T follicular helper cell (primary cell): ENCODE results near the gene PYGM.

ENCODE experiments used
- DNase-seq: peaks from one replicate; pipeline ENCODE4 v3.0.0-alpha.2; 2020; ENCODE audit warnings: low read depth

Gene PYGM

DNA sequence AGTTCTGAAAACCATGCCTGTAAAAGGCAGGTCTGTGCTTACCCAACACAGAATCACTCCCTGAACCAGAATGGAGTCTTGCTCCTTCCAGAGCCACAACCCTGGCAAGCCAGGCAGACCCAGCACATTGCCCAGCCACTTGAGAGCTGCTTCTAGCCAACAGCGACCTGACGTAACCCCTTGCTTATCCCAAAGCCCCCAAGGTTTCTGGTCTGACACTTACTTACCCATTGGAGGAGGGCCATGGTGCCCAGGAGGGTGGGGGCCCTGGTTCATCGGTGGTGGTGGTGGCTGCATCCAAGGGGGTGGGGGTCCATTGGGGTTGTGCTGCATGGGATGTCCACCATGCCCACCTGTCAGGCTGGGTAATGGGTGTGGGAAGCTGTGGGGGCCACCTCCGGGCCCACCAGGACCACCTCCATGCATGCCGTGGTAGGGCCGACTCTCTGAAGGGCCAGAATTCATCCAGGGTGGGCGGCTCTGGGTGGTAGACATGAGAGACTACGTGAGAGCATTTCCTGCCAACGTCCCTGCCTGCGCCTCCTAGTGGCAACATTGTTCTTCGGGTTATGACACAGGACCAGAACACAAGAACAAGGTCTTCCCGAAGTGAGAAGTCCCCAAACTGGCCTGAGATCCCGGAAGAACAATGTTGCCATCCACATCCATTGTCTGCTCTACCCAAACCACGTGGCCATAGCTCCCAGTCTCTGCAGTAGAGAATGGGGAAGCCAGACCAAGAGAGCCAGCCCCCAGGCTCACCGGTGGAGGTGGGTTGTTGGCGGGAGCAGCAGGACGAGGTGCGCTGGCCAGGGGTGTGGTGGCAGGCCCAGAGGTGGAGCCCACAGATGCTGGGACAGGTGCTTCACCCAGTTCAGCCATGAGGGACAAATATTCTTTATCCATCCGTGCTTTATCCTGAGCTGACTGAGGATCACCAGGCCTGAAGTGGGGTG, 7.8 kb upstream of the PYGM start:
- DNase-seq = peak; percentile 73

DNA sequence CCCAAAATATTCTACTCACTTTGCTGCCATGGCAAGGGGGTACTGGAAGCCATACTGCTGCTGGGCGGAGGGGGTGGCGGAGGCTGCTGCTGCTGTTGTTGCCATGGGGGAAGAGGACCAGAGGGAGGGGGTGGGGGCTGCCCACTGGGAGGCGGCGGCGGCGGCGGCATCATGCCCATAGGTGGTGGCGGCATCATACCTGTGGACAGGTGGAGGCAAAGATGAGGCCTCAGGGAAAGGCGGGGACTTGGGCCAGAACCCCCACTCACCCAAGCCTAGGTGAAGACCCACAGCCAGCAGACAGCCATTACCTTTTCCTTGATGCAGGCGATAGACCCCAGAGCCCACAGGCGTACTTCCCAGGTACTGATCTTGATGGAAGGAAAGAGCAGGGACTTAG, 7.1 kb upstream of the PYGM start:
- no peak for DNase-seq

DNA sequence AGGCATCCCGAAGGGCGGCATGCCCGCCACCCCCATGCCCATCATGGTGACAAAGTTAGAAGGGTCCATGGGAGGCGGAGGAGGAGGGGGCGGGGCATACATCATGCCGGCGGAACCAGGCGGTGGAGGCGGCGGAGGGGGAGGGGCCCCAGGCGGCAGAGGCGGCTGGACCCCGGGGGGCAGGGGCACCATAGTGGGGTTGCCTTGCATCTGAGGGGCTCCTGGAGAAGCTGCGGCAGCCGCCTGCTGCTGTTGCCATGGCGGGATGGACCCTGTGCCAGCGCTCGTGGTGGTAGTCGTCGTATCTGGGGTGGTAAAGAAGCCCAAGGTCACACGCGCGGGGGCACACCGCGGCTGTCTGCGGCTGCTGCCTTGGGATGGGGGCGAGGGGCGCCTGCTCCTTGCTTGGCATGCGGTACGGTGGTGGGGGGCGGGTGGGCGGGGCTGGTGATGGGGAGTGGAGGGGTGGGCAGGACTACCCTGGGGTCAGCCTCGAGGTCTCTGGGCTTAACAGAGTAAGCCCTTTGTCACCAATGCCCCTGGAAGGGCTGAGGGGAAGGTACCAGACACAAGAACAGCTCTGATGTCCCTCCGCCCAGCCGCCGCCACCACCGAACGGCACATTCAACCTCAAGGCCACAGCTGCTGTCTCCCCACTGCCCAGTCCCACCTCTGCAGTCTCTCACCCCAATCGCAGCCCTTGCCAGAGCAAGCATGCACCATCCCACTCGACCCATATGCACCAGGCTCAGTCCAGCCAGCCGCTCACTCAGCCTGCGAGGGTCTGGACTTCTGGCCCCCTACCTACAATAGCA, 6.3 kb upstream of the PYGM start:
- DNase-seq = no peak

DNA sequence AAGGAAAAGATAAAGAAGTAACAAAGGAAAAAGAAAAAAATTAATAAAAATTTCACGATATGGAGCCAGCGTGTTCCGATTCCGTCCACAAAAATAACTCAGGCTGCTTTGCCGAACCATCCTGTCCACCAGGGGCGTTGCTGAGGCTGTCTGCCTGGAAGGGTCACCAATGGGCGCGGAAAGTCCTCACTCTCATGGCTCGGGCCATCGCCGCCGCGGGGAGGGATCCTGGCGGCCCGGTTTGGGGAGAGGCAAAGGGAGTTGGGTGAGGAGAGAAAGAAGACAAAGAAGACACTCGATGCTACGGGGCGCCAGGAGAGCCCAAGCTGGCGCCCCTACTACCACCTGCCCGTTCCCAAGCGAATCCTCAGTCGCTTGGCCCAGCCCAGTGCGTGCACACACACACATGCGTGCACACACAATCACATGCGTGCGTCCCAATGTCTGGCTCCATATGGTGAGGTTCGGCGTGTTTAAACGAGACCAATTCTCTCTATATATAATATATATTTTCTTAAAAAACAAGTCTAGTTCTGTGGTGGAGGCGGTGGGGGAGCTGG, 5.6 kb upstream of the PYGM start:
- no peak for DNase-seq

DNA sequence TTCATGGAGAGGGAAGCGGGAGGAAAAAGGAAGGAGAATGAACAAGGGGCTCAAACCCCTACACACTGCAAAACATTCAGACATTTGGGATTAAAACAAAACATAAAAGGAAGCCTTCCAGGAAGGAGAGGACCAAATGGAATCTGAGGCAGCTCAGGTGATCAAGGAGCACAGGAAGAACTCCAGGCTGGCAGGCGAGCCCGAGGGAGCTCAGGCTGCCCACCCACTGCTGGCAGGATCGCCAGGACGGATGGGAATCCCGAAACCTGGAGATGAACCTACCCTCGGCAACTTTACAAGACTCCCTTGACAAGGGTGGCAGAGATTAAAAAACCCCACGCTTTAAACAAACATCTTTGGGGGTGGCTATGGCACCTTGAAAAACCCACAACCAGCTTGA, 5.0 kb upstream of the PYGM start:
- DNase-seq = no peak

DNA sequence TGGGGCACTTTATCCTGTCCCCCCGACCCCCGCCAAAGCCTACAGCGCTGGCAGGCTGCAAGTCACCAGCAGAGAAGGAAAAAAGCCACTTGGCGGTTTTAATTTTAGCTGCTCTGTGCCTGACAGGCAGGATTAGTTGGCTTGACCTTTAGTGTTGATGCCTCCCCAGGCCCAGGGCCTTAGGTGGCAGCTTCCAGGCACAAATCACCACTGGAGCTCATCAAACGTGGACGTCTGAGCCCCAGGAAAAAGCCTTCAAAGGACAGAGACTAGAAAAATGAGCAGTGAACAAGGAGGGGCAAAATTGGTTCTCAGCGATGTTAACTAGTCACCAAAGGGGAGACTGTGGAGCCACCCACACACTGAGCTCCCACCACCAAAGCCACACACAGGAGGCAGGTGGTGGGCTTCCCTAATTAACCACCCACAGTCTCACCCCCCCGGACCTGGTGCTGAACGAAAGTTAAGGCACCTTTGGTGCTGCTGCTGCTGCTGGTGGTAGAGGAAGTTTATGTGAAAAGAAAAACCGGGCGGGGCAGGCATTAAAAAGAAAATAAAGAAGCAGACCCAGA, 4.4 kb upstream of the PYGM start:
- no peak for DNase-seq

DNA sequence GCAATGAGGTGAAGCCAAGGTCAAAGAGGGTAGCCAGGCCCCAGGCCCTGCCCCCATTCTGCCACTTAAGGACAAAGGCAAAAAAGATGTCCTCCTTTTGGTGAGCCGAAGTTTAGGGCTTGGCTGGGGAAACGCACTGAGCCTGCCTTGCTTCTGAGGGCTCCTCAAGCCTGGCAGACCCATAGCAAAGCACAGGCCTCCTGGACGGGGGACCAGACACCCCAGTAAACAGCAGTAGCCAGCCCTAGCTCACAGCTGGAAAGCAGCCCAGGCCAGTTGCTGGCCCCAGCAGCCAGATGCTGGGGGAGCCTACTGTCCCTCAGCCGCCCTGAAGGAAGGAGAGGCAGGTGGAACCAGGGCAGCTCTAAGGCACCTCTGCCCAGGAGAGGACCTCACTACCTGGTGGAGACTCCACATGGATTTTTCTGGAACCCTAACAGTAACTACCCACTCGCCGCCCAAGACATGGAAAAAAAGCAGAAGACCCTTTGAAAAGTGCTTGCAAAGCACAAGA, 3.8 kb upstream of the PYGM start:
- DNase-seq = no peak

DNA sequence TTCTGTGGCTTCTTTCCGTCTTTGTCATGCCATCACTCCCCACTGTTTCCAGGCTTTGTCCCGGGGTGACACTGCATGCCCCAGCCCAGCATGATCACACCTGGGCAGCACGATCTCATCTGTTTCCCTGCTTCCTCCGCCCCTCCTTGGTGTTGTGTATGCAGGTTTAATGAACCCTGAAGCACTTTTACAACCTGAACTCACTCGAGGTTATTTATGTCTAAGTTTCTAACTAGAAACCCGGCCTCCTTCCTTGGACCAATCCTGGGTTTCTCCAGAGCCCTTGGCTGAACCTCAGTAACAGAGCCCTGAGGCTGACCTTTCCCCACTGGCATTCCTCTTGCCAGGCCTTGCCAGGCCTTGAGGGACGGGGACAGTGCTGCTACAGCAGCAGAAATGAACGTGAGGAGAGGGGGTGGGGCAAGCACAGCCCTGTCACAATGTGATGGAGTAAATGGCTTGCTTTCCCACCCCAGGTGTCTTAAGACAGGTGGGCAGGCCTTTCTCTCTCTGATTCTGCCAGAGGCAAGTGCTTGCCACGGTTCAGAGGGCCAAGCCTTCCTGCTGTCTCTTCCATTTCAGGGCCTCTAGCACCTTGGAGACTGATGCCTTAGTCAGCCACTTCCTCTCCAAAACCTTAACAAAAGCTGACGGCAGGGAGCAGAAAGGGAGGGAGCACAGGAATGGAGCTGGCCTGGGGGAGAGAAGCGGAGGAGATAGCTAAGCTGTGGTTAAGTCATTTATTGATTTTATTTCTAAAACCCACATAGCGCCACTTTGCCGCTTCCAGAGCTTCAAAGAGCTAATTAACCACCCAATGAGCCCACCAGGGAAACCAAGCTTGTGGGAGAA, 3.1 kb upstream of the PYGM start:
- no peak for DNase-seq

DNA sequence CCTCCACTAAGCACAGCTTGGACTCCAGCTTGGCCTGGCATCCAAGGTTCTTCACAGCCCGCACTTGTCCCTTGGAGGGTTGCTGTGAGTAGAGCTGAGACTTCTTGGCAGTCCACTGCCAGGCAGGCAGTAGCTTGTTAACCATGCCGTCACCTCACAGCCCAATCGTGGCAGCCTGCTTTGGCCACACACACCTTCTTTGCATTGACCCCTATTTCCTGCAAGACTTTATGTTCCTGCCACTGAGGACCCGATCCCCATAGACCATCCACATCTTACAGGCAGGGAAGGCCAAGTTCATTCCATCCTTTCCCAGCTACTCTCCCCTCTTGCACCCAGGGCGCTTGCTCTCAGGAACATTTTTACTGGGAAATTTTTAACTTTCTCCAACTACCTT, 2.5 kb upstream of the PYGM start:
- no peak for DNase-seq

DNA sequence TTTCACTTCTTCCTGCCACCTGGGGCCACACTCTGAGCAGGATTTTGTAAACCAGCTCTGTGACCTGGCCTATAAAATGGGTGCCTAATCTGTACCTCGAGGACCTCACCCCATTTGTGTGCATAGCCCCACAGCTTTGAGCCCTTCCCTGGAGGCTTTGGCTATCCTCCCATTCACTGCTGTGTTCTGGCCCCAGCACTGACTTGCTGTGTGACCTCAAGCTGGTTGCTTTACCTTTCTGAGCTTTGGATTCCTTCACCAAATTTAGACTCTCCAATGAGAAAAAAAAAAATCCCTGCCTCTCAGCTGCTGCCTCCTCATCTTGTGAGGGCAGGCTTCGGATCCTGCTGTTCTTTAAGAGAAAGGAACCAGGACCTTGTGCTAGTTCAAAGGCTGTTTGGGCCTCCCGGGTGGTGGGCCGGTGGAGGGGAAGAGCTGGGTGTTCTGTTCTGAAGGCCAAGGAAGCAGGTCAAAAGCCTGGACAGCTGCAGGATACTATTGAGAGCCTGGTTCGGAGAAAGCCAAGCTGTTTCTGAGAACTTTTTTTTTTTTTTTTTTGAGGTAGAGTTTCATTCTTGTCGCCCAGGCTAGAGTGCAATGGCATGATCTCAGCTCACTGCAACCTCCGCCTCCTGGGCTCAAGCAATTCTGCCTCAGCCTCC, 1.1 kb upstream of the PYGM start:
- no peak for DNase-seq

DNA sequence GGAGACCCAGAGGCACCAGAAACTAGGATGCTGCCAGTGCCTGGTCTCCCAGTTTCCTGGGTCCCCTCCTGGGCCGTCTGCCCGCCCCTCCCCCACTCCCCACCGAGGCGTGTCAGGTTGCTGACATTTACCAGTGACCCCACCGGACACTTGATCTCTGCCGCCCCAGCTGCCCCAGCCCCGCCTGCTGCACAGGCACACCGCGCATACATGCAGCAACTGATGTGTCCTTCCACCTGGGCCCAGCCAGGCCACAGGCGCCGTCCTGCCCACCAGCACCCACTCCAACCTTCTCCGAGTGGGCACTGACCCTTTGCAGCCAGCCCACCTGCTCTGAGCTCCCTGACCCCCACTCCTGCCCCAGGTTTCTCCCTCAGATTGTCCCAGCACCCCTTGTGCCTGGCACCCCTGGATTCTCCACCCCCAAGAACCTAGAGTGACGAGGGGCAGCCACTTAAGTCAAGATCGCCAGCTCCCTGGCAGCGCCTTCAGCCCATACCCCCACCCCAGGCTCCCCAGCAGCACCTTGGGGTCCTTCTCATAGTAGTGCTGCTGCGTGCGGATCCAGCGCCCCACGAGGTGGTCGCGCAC, 548 bp downstream of the PYGM start:
- DNase-seq = no peak

DNA sequence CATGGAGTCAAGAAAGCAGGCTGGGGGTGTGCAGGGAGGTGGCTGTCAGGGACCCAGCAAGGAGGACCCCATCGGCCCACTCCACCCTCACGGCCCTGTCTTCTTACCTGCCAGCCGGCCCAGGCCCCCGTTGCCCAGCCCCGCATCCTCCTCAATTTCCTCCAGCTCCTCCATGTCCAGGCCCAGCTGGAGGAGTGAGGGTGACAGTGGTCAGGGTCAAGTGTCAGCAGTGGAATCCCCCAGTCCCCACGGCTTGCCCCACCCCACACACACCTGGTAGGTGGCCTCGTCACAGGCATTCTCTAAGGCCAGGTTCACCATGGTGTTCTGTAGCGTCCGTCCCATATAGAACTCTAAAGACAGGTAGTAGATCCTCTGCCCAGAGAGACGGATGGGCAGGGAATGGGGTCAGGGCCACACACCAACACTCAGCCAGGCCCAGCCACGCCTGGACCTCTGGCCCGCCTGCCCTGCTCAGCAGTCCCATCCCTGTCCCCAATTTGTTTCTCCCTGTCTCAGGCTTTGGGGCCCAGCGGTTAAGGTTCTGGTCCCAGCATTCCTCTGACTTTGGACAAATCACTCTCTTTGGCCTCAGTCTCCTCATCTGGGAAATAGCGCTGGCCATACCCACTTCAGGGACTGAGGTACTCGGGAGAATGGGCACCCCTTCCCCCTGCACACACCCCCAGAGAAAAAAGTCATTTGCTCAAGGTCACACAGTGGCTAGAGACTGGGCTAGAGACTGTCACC, 1.3 kb downstream of the PYGM start:
- DNase-seq = no peak

DNA sequence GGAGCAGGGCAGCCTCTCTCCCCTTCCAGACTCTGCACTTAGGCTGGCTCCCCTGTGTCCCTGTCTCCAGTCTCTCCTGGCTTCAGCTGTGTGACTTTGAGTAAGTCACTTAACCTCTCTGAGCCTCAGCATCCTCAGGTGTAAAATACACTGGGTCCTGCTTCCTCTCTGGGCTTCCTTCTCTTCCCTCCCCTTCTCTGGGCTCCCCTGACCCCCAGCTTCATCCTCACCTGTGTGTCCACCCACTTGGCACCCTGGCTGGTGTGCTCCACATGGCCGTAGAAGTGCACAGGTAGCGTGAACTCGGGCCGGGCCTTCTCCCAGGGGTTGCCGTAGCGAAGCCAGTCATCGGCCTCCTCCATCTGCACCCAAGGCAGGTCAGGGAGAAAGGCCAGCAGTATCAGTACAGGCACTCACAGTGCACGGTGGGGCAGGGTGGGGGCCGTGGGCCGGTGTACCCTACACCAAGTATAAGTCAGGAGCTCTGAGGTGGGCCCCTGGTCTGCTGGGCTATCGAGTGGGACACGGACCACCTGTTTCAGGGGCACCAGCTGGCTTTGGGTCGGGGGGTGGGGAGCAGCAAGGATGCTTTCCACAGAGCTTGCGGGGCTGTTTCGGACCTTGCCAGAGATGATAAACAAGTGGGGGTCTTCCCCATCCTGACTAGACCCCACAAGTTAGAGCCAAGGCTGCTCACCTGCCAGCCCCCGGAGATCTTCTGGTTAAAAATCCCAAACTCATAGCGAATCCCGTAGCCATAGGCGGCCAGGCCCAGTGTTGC, 2.0 kb downstream of the PYGM start:
- no peak for DNase-seq

DNA sequence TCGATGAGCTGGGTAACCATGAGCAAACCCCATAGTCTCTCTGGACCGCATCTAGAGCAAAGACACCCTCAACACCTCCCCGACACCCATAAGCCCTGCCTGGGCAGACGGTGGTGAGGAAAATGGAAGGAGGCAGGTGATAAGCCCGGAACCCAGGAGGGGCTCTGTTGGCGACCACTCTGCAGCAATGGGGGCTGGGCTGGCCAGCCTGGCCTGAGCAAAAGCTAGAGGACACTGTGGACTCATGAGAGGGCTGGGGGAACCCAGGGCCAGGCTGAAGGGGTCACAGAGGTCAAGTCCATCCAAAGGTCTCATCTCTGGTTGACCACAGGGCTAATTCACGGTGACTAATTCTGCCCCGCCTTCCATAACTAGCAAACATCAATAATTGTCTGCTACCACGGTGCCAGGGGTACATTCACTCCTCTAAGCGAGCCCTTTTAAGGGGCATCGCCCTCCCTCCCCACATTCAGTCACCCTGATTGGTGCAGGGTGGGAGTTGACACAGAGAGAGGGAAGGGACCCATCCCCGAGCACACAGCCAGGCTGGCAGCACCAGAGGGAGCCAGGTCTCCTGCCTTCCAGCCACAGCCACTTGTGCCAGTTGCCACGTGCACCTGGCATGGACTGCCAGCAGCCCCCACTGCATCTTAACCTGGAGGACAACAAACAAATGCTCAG, 4.0 kb downstream of the PYGM start:
- no peak for DNase-seq

DNA sequence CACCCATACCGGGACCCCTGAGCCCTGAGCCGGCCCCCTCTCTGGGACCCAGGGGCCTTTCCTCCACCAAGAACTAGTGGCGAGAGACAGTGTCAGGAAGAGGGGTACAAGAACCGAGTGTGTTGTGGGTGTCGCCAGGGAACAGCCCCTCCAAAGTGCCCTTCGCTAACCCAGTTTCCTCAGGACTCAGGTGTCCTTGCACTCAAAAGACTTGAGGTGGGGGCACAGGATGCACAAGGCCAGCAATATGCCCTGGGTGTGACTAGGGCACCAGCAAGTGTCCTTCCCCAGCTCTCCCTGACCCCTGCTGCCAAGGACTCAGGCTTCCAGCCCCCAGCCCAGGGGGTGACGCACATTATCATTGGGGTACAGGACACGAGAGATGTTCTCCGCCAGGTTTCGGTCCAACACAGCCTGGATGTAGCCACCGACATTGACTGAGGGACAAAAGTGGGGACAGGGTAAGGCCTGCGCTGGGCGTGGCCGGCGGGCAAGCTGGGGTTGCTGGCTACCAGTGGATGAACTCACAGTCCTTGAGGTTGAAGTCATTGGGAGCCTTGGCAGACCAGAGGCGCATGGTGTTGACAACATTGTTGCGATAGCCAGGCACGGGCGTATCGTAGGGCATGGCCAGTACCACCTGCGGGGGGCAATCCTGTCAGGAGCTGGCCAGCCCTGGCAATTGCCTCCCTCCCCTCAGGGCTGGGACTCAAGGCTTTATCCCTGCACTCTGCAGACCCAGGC, 4.7 kb downstream of the PYGM start:
- DNase-seq = no peak

DNA sequence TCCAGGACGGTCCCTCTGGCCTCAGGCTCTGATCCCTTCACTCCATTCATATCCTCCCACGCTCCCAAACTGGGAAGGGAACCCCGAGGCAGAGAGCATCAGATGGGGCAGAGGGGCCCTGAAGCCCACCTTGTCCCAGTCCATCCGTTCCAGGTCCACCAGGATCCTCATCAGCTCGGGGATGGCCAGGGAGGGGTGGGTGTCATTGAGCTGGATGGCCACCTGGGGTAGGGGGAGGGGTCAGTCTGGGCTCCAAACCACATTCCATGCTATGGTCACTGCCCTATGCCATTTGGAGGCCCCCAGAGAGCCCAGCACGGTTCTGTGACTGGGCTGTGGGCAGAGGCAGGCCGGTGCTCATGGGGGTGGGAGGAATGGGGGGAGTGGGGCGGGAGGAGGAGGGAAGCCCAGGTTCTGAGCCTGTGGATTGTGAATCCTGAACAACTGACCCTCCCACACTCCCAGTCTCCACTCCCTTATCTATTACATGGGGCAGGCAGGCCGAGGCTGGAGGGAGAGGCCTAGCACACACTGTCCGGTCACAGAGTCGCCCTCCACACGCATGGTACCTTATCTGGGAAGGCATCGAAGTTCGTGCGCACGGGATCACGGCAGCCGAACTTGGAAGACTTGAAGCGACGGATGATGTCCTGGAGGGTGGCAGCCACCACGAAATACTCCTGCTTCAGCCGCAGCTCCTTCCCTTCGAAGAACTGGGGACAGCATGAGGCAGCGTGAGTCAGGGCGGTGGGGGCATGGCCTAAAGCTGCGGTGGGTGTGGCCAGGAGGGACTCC, 5.5 kb downstream of the PYGM start:
- no peak for DNase-seq
